Fibroblast of skin of scalp (primary cell): Measurements from ENCODE around the gene ASCC2.
"Not testable (repeated sequence)": the region's sequence is repeated elsewhere in the genome, so short reads cannot be mapped to it uniquely, and the experiment has no call there.

Experiments
- DNase-seq: peaks from one replicate; pipeline ENCODE4 v3.0.0-alpha.2; 2013

The ASCC2 gene

GRCh38 chr22:29856496-29856895, 18.4 kb upstream of the ASCC2 start:
- no peak for DNase-seq

GRCh38 chr22:29855611-29856181, 17.6 kb upstream of the ASCC2 start:
- no peak for DNase-seq

GRCh38 chr22:29854432-29854831, 16.4 kb upstream of the ASCC2 start:
- DNase-seq, result no peak

GRCh38 chr22:29848111-29848510, 10.0 kb upstream of the ASCC2 start:
- DNase-seq, result no peak

- DNase-seq, result no peak
Observed at GRCh38 chr22:29846290-29846689, 8.2 kb upstream of the ASCC2 start.

GRCh38 chr22:29842740-29843139, 4.7 kb upstream of the ASCC2 start:
- peak; percentile 74 for DNase-seq

GRCh38 chr22:29842172-29842571, 4.1 kb upstream of the ASCC2 start:
- no peak for DNase-seq

GRCh38 chr22:29840498-29840897, 2.4 kb upstream of the ASCC2 start:
- DNase-seq, result no peak

- DNase-seq, result no peak
Observed at GRCh38 chr22:29839039-29839438, 965 bp upstream of the ASCC2 start.

- no peak for DNase-seq
Observed at GRCh38 chr22:29838599-29838956, 504 bp upstream of the ASCC2 start.

GRCh38 chr22:29836791-29837370, 1.2 kb downstream of the ASCC2 start:
- not testable (repeated sequence) for DNase-seq

- no peak for DNase-seq
Observed at GRCh38 chr22:29834046-29834445, 4.0 kb downstream of the ASCC2 start.

GRCh38 chr22:29833392-29833965, 4.6 kb downstream of the ASCC2 start:
- DNase-seq, result no peak

GRCh38 chr22:29831958-29832357, 6.1 kb downstream of the ASCC2 start:
- no peak for DNase-seq

- no peak for DNase-seq
Observed at GRCh38 chr22:29831186-29831921, 6.7 kb downstream of the ASCC2 start.

GRCh38 chr22:29830585-29830984, 7.5 kb downstream of the ASCC2 start:
- DNase-seq, result no peak

- DNase-seq, result peak; percentile 22
Observed at GRCh38 chr22:29827726-29828125, 10.3 kb downstream of the ASCC2 start.

GRCh38 chr22:29827091-29827490, 11.0 kb downstream of the ASCC2 start:
- no peak for DNase-seq

- no peak for DNase-seq
Observed at GRCh38 chr22:29825578-29825977, 12.5 kb downstream of the ASCC2 start.

- no peak for DNase-seq
Observed at GRCh38 chr22:29824677-29825076, 13.4 kb downstream of the ASCC2 start.

- DNase-seq, result peak; percentile 82
Observed at GRCh38 chr22:29821291-29822016, 16.6 kb downstream of the ASCC2 start.

- DNase-seq, result no peak
Observed at GRCh38 chr22:29820961-29821290, 17.1 kb downstream of the ASCC2 start.

GRCh38 chr22:29819501-29819900, 18.6 kb downstream of the ASCC2 start:
- DNase-seq, result no peak
